ENCODE data around the gene XPC. TPM values are rescaled to one million over a fixed set of nuclear protein-coding genes. Genes with fewer than 3 reads are reported as not detected.

The XPC gene
- total RNA-seq, 1 experiment from 2014 or later: 15.1 TPM

- H3K27me3 ChIP-seq (ENCODE audit: control insufficient read depth, insufficient read depth, low read length): no peaks in the 10 kb centered on the region
- CTCF ChIA-PET: interaction anchor here (0.6 kb wide), 1 partner anchor 255 kb away, joined by 3 read pairs; no protein-coding TSS in a partner anchor
- in situ Hi-C loops (cut with HindIII; ENCODE audit: low pct_unique_long_range_greater_than_20kb, low sequenced_read_pairs): no loop called here
- TSS peak; percentile 60 for BruUV-seq (replicated peaks)
- intact Hi-C loops (cut with micrococcal nuclease; ENCODE audit: unreplicated experiment): no loop called here
- POLR2A ChIA-PET: interaction anchor here (0.7 to 1.4 kb wide), 2 partner anchors 33 to 508 kb away, joined by 4 to 6 read pairs; partner anchors contain the start of genes LSM3 and XPC
- ATAC-seq (no peak), DNase-seq (ENCODE audit: low read depth, low spot score) (no peak)
- H3K36me3 ChIP-seq (ENCODE audit: control insufficient read depth, insufficient read depth, low read length): no peaks in the 10 kb centered on the region; the same call in 1 of the 2 replicates
- no peak overlapping the region for H3K4me3 ChIP-seq (ENCODE audit: low read depth in 2 of 2, low read length in 2 of 2)
- TF ChIP-seq CTCF (IDR thresholded peaks at IDR 0.05) (no peak), TCF7L2 (IDR thresholded peaks at IDR 0.05; ENCODE audit: low read depth, low read length) (no peak), REST (IDR thresholded peaks at IDR 0.05; ENCODE audit: insufficient read depth in 1 of 2, low read depth in 2 of 2, low read length in 1 of 2) (no peak), POLR2AphosphoS5 (IDR thresholded peaks at IDR 0.05; ENCODE audit: low read depth, low read length) (no peak), SIN3A (IDR thresholded peaks at IDR 0.05; ENCODE audit: borderline replicate concordance, insufficient read depth, low read depth, low read length) (no peak)
- H3K9me3 ChIP-seq (ENCODE audit: control insufficient read depth, insufficient read depth, low read depth, low read length): no peaks in the 10 kb centered on the region
- H3K27ac ChIP-seq (ENCODE audit: low read length): no peak overlapping the region
- H3K4me1 ChIP-seq (ENCODE audit: control insufficient read depth, insufficient read depth, low read length): peaks cover 27% of the 10 kb centered on the region
Observed at GRCh38 chr3:14145670-14146380, 32.6 kb downstream of the XPC start.

DNA sequence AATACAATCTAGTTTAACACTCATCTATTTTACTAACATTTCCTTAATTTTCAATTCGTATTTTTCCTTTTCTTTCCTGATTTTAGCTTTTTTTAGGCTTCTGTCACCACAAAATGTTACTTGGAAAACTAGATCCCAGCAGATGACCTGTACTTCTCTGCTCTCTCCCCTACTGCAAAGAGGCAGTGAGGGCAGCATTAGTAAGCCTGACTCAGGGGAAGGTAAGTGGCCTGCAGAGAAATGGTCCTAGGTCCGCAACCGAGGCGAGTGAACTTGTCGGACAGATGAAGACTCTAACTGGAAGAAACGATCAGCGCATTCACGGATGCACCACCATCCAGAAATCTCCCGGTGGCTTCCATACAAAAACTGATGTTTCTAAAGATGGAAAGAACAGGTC lies 33.2 kb downstream of the XPC start:
- H3K4me1 ChIP-seq (ENCODE audit: control insufficient read depth, insufficient read depth, low read length): peaks cover 27% of the 10 kb centered on the region
- no peaks in the 10 kb centered on the region for H3K27me3 ChIP-seq (ENCODE audit: control insufficient read depth, insufficient read depth, low read length)
- ChIA-PET POLR2A (interaction anchor here (0.7 to 1.4 kb wide), 3 partner anchors 33 to 1214 kb away, joined by 3 to 6 read pairs (median 4); partner anchors contain the start of genes LSM3 and XPC), CTCF (interaction anchor here (0.6 kb wide), 1 partner anchor 256 kb away, joined by 3 read pairs; no protein-coding TSS in a partner anchor)
- no peak for TF ChIP-seq TCF7L2 (IDR thresholded peaks at IDR 0.05; ENCODE audit: low read depth, low read length)
- TF ChIP-seq REST (IDR thresholded peaks at IDR 0.05; ENCODE audit: insufficient read depth in 1 of 2, low read depth in 2 of 2, low read length in 1 of 2): no peak
- TF ChIP-seq CTCF (IDR thresholded peaks at IDR 0.05): no peak
- TF ChIP-seq SIN3A (IDR thresholded peaks at IDR 0.05; ENCODE audit: borderline replicate concordance, insufficient read depth, low read depth, low read length): no peak
- no peak for TF ChIP-seq POLR2AphosphoS5 (IDR thresholded peaks at IDR 0.05; ENCODE audit: low read depth, low read length)
- H3K27ac ChIP-seq (ENCODE audit: low read length): peak overlapping the region; percentile 44; the same call in 1 of the 2 replicates
- intact Hi-C loops (cut with micrococcal nuclease; ENCODE audit: unreplicated experiment): no loop called here
- H3K36me3 ChIP-seq (ENCODE audit: control insufficient read depth, insufficient read depth, low read length): no peaks in the 10 kb centered on the region; the same call in 1 of the 2 replicates
- in situ Hi-C loops (cut with HindIII; ENCODE audit: low pct_unique_long_range_greater_than_20kb, low sequenced_read_pairs): no loop called here
- H3K9me3 ChIP-seq (ENCODE audit: control insufficient read depth, insufficient read depth, low read depth, low read length): no peaks in the 10 kb centered on the region
- BruUV-seq (replicated peaks): no TSS peak
- no peak for ATAC-seq
- H3K4me3 ChIP-seq (ENCODE audit: low read depth in 2 of 2, low read length in 2 of 2): no peak overlapping the region
- no peak for DNase-seq (ENCODE audit: low read depth, low spot score)
